ENCODE data around the gene CDS2. TPM values are rescaled to one million over a fixed set of nuclear protein-coding genes. Genes with fewer than 3 reads are reported as not detected.

Gene CDS2
- total and polyA plus RNA-seq, 2 of the 13 experiments (the other 11 are each of a cell fraction or from before 2014, with no cell fraction given): 81.3 to 153 TPM

DNA sequence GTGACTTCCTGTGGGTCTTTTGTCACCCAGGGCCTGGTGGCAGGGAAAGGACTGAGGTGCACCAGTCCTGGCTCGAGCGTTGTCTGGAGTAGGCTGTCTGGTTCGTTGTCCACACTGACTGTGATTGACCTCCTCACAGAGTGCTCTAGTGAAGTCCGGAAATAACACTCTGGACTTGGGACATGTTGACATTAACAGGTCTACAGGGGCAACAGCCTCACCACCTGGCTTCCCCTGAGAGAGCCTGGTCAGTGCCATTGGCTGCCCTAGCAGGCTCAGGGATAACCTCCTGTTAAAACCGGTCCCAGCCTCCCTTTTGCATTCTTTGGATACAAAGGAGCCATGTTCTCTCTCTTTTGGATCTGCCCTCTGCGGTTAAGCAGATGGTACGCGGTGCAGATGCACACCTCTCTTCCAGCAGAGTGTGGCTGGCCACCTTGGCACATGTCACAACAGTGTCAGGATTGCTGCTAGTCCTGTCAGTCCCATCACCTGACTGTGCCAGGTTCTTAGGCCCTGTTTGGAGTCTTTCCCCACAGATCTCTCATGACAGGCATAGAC, 46.2 kb downstream of the CDS2 start (continued):
- no peak for TF ChIP-seq ZBTB42 (CRISPR knock-in tag; IDR thresholded peaks at IDR 0.05)
- no peak for TF ChIP-seq RBM39 (IDR thresholded peaks at IDR 0.05; ENCODE audit: low read depth, low read length, poor library complexity, severe bottlenecking)
- no peak for TF ChIP-seq ZNF629 (CRISPR knock-in tag; conservative IDR thresholded peaks at IDR 0.05)
- no peak for TF ChIP-seq ZNF569 (CRISPR knock-in tag; IDR thresholded peaks at IDR 0.05; ENCODE audit: borderline replicate concordance)
- TF ChIP-seq, protein P1, sequence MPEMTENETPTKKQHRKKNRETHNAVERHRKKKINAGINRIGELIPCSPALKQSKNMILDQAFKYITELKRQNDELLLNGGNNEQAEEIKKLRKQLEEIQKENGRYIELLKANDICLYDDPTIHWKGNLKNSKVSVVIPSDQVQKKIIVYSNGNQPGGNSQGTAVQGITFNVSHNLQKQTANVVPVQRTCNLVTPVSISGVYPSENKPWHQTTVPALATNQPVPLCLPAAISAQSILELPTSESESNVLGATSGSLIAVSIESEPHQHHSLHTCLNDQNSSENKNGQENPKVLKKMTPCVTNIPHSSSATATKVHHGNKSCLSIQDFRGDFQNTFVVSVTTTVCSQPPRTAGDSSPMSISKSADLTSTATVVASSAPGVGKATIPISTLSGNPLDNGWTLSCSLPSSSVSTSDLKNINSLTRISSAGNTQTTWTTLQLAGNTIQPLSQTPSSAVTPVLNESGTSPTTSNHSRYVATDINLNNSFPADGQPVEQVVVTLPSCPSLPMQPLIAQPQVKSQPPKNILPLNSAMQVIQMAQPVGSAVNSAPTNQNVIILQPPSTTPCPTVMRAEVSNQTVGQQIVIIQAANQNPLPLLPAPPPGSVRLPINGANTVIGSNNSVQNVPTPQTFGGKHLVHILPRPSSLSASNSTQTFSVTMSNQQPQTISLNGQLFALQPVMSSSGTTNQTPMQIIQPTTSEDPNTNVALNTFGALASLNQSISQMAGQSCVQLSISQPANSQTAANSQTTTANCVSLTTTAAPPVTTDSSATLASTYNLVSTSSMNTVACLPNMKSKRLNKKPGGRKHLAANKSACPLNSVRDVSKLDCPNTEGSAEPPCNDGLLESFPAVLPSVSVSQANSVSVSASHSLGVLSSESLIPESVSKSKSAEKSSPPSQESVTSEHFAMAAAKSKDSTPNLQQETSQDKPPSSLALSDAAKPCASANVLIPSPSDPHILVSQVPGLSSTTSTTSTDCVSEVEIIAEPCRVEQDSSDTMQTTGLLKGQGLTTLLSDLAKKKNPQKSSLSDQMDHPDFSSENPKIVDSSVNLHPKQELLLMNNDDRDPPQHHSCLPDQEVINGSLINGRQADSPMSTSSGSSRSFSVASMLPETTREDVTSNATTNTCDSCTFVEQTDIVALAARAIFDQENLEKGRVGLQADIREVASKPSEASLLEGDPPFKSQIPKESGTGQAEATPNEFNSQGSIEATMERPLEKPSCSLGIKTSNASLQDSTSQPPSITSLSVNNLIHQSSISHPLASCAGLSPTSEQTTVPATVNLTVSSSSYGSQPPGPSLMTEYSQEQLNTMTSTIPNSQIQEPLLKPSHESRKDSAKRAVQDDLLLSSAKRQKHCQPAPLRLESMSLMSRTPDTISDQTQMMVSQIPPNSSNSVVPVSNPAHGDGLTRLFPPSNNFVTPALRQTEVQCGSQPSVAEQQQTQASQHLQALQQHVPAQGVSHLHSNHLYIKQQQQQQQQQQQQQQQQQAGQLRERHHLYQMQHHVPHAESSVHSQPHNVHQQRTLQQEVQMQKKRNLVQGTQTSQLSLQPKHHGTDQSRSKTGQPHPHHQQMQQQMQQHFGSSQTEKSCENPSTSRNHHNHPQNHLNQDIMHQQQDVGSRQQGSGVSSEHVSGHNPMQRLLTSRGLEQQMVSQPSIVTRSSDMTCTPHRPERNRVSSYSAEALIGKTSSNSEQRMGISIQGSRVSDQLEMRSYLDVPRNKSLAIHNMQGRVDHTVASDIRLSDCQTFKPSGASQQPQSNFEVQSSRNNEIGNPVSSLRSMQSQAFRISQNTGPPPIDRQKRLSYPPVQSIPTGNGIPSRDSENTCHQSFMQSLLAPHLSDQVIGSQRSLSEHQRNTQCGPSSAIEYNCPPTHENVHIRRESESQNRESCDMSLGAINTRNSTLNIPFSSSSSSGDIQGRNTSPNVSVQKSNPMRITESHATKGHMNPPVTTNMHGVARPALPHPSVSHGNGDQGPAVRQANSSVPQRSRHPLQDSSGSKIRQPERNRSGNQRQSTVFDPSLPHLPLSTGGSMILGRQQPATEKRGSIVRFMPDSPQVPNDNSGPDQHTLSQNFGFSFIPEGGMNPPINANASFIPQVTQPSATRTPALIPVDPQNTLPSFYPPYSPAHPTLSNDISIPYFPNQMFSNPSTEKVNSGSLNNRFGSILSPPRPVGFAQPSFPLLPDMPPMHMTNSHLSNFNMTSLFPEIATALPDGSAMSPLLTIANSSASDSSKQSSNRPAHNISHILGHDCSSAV (CRISPR knock-in tag; IDR thresholded peaks at IDR 0.05; ENCODE audit: borderline replicate concordance): no peak
- TF ChIP-seq SNRNP70 (IDR thresholded peaks at IDR 0.05; ENCODE audit: low read depth, low read length): no peak
- TF ChIP-seq KDM3A (CRISPR knock-in tag; IDR thresholded peaks at IDR 0.05; ENCODE audit: low read depth): peak; percentile 81; the same call in 1 of the 2 replicates
- no peak for TF ChIP-seq ZNF33B (CRISPR knock-in tag; IDR thresholded peaks at IDR 0.05)
- 0 out of 2 replicates have a peak, but pooled peaks have one; percentile 10 for TF ChIP-seq ETV6 (CRISPR knock-in tag; conservative IDR thresholded peaks at IDR 0.05)
- no peak for TF ChIP-seq NR3C1 (CRISPR knock-in tag; IDR thresholded peaks at IDR 0.05)
- 0 out of 2 replicates have a peak, but pooled peaks have one; percentile 53 for TF ChIP-seq ZNF790 (CRISPR knock-in tag; IDR thresholded peaks at IDR 0.05; ENCODE audit: borderline replicate concordance)
- peak; percentile 76 for TF ChIP-seq HDAC2 (CRISPR knock-in tag; IDR thresholded peaks at IDR 0.05)
- no peak for TF ChIP-seq TRIM24 (CRISPR knock-in tag; IDR thresholded peaks at IDR 0.05)
- no peak for TF ChIP-seq ZKSCAN5 (CRISPR knock-in tag; IDR thresholded peaks at IDR 0.05)
- no peak for TF ChIP-seq KLF15 (CRISPR knock-in tag; IDR thresholded peaks at IDR 0.05; ENCODE audit: borderline replicate concordance)
- TF ChIP-seq, protein P2, sequence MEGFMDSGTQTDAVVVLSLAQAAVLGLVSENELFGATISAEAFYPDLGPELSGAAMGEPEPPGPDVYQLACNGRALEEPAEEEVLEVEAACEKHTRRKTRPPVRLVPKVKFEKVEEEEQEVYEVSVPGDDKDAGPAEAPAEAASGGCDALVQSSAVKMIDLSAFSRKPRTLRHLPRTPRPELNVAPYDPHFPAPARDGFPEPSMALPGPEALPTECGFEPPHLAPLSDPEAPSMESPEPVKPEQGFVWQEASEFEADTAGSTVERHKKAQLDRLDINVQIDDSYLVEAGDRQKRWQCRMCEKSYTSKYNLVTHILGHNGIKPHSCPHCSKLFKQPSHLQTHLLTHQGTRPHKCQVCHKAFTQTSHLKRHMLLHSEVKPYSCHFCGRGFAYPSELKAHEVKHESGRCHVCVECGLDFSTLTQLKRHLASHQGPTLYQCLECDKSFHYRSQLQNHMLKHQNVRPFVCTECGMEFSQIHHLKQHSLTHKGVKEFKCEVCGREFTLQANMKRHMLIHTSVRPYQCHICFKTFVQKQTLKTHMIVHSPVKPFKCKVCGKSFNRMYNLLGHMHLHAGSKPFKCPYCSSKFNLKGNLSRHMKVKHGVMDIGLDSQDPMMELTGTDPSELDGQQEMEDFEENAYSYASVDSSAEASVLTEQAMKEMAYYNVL (CRISPR knock-in tag; IDR thresholded peaks at IDR 0.05; ENCODE audit: borderline replicate concordance): peak; percentile 74; the same call in 1 of the 2 replicates
- no peak for TF ChIP-seq KLF6 (CRISPR knock-in tag; IDR thresholded peaks at IDR 0.05)
- TF ChIP-seq NR2F6 (IDR thresholded peaks at IDR 0.05): 0 out of 2 replicates have a peak, but pooled peaks have one; percentile 42
- peak; percentile 84 for TF ChIP-seq NR2F6 (CRISPR knock-in tag; IDR thresholded peaks at IDR 0.05)
- TF ChIP-seq ZNF772 (CRISPR knock-in tag; IDR thresholded peaks at IDR 0.05): no peak
- TF ChIP-seq RBFOX2 (IDR thresholded peaks at IDR 0.05; ENCODE audit: low read depth, low read length): no peak
- TF ChIP-seq NR2C2 (CRISPR knock-in tag; IDR thresholded peaks at IDR 0.05; ENCODE audit: borderline replicate concordance): peak; percentile 55; the same call in 1 of the 2 replicates

Measured in HepG2 (cell line).